HCT116 (cell line): ENCODE measurements around the gene SNTB2. TPM values are rescaled to one million over a fixed set of nuclear protein-coding genes. Genes with fewer than 3 reads are reported as not detected.

Experiments
- ATAC-seq: fragments of 200-7000 bp; cut with Tn5 transposase; 2 replicates; pipeline ENCODE4 v1.9.1; 2020; ENCODE audit warnings: mild to moderate bottlenecking, moderate library complexity
- BruUV-seq: library from RNA; stranded (reverse); fragments of 400-500 nt; replicated peaks from 2 replicates; lab custom pipeline; 2021; lab: Mats Ljungman, UMichigan
- CTCF ChIA-PET: fragments of 300-600 bp; sonication (Branson Sonifier 250); formaldehyde crosslinking; loops from one replicate; lab custom pipeline; 2021; ENCODE audit warnings: antibody characterized with exemption; lab: Charles Lee
- POLR2A ChIA-PET: fragments of 300-600, 350-600 bp; sonication (Branson Sonifier 250); formaldehyde crosslinking; loops from one replicate; lab custom pipeline; 2021; ENCODE audit warnings: antibody characterized with exemption; lab: Charles Lee
- RAD21 ChIA-PET, 2 experiments: fragments of 300-600 bp; sonication (Branson Sonifier 250); formaldehyde crosslinking; loops; one replicate each; lab custom pipeline; 2023; ENCODE audit warnings: low total read pairs in 2 of 2; ENCODE audit not compliant: uncharacterized antibody in 2 of 2, unreplicated experiment in 2 of 2, low non-redundant PET in 1 of 2; lab: Charles Lee
- DNase-seq: peaks from one replicate; pipeline ENCODE4 v3.0.0-alpha.2; 2010; ENCODE audit warnings: low read depth, low spot score
- H2AFZ ChIP-seq: fragments of 200-600 bp; shearing (Covaris generic), sonication (generic); 2 replicates; pipeline ENCODE4 v1.6.1; 2017; ENCODE audit warnings: low read depth, mixed run types, mixed read lengths, antibody characterized with exemption, low read length; ENCODE audit not compliant: poor library complexity, severe bottlenecking
- H3K27ac ChIP-seq: 2 replicates; pipeline ENCODE4 v1.5.1; 2012; ENCODE audit warnings: low read depth, low read length
- H3K27me3 ChIP-seq: fragments of 200-600 bp; sonication (generic); 2 replicates; pipeline ENCODE4 v1.6.1; 2016; ENCODE audit warnings: mixed run types, low read length, mixed read lengths; ENCODE audit not compliant: insufficient read depth
- H3K36me3 ChIP-seq, 2 experiments: fragments of 200-500 bp in 1 of 2; fragments of 200-600 bp in 1 of 2; sonication (Bioruptor generic) in 1 of 2; sonication (generic) in 1 of 2; 2 replicates each; pipeline versions ENCODE4 v1.5.1 to v1.6.1; 2014 to 2016; ENCODE audit warnings: low read length in 2 of 2, inconsistent platforms in 1 of 2, mixed read lengths in 1 of 2, mixed run types in 1 of 2; ENCODE audit not compliant: insufficient read depth in 2 of 2, control insufficient read depth in 1 of 2
- H3K4me1 ChIP-seq, 2 experiments: fragments of 200-600 bp in 1 of 2; sonication (generic) in 1 of 2; 2 replicates each; pipeline versions ENCODE4 v1.5.1 to v1.6.1; 2012 to 2017; ENCODE audit warnings: low read length in 2 of 2, inconsistent platforms in 1 of 2, mild to moderate bottlenecking in 1 of 2, mixed read lengths in 1 of 2, mixed run types in 1 of 2, moderate library complexity in 1 of 2; ENCODE audit not compliant: insufficient read depth in 2 of 2, control insufficient read depth in 1 of 2
- H3K4me2 ChIP-seq: fragments of 200-600 bp; sonication (generic); 2 replicates; pipeline ENCODE4 v1.6.1; 2017; ENCODE audit warnings: mixed run types, low read length, mixed read lengths
- H3K4me3 ChIP-seq, 2 experiments: fragments of 200-600 bp in 1 of 2; sonication (generic) in 1 of 2; replicated peaks in 1 of 2; 2 replicates each; pipeline ENCODE4 v1.5.1; 2011 to 2016; ENCODE audit warnings: low read length in 2 of 2, control low read depth in 1 of 2, low read depth in 1 of 2, mild to moderate bottlenecking in 1 of 2, mixed read lengths in 1 of 2, mixed run types in 1 of 2
- H3K79me2 ChIP-seq: fragments of 200-600 bp; sonication (generic); 2 replicates; pipeline ENCODE4 v1.6.1; 2017; ENCODE audit warnings: mild to moderate bottlenecking, mixed run types, low read length, moderate library complexity, mixed read lengths; ENCODE audit not compliant: insufficient read depth
- H3K9ac ChIP-seq: fragments of 200-600 bp; sonication (generic); 2 replicates; pipeline ENCODE4 v1.6.1; 2016; ENCODE audit warnings: low read length, mixed read lengths
- H3K9me2 ChIP-seq: fragments of 200-600 bp; sonication (generic), shearing (Covaris generic); 2 replicates; pipeline ENCODE4 v1.6.1; 2017; ENCODE audit warnings: mixed run types, mild to moderate bottlenecking, moderate library complexity; ENCODE audit not compliant: insufficient read depth
- H3K9me3 ChIP-seq, 2 experiments: fragments of 200-500 bp in 1 of 2; fragments of 200-600 bp in 1 of 2; sonication (Bioruptor generic) in 1 of 2; sonication (generic) in 1 of 2; 2 replicates each; pipeline ENCODE4 v1.6.1; 2014 to 2017; ENCODE audit warnings: low read length in 2 of 2, mixed read lengths in 2 of 2, inconsistent platforms in 1 of 2, low read depth in 1 of 2, mild to moderate bottlenecking in 1 of 2, mixed run types in 1 of 2, moderate library complexity in 1 of 2; ENCODE audit not compliant: control insufficient read depth in 1 of 2, insufficient read depth in 1 of 2
- H4K20me1 ChIP-seq: fragments of 200-600 bp; sonication (generic), shearing (Covaris generic); 2 replicates; pipeline ENCODE4 v1.6.1; 2017; ENCODE audit warnings: mixed run types, mild to moderate bottlenecking, moderate library complexity; ENCODE audit not compliant: insufficient read depth
- CBX3 ChIP-seq: IDR thresholded peaks from 2 replicates; pipeline ENCODE4 v1.6.1; 2012; ENCODE audit warnings: low read depth
- CEBPB ChIP-seq: IDR thresholded peaks from 2 replicates; pipeline ENCODE4 v1.6.1; 2012; ENCODE audit warnings: low read depth
- CTCF ChIP-seq, 3 experiments: fragments of 200-600 bp in 1 of 3; sonication (generic) in 1 of 3; IDR thresholded peaks in 2 of 3; conservative IDR thresholded peaks in 1 of 3; 2 replicates each; pipeline ENCODE4 v1.5.1; 2012 to 2017; ENCODE audit warnings: low read depth in 2 of 3, low read length in 2 of 3, antibody characterized with exemption in 1 of 3, borderline replicate concordance in 1 of 3, control low read depth in 1 of 3, mild to moderate bottlenecking in 1 of 3, mixed read lengths in 1 of 3, mixed run types in 1 of 3, moderate library complexity in 1 of 3; ENCODE audit not compliant: insufficient read depth in 1 of 3
- ELF1 ChIP-seq: IDR thresholded peaks from 2 replicates; pipeline ENCODE4 v1.6.1; 2012; ENCODE audit warnings: low read depth, borderline replicate concordance
- EZH2 ChIP-seq: fragments of 200-600 bp; sonication (generic); IDR thresholded peaks from 2 replicates; pipeline ENCODE4 v1.6.1; 2017; ENCODE audit warnings: antibody characterized with exemption, mixed run types
- FOSL1 ChIP-seq: IDR thresholded peaks from 2 replicates; pipeline ENCODE4 v1.6.1; 2012; ENCODE audit warnings: low read depth
- JUND ChIP-seq: IDR thresholded peaks from 2 replicates; pipeline ENCODE4 v1.6.1; 2012
- MAX ChIP-seq: IDR thresholded peaks from 2 replicates; pipeline ENCODE4 v1.6.1; 2012
- POLR2A ChIP-seq: IDR thresholded peaks from 2 replicates; pipeline ENCODE4 v1.7.0; 2011; ENCODE audit warnings: borderline replicate concordance; ENCODE audit not compliant: insufficient read depth, insufficient read length; ENCODE audit errors: extremely low read depth
- POLR2AphosphoS5 ChIP-seq: IDR thresholded peaks from 2 replicates; pipeline ENCODE4 v1.6.1; 2011; ENCODE audit warnings: mild to moderate bottlenecking, low read depth, low read length, moderate library complexity
- RAD21 ChIP-seq: IDR thresholded peaks from 2 replicates; pipeline ENCODE4 v1.6.1; 2012; ENCODE audit warnings: low read depth, mild to moderate bottlenecking
- SRF ChIP-seq: IDR thresholded peaks from 2 replicates; pipeline ENCODE4 v1.6.1; 2012; ENCODE audit warnings: low read depth
- ZBTB33 ChIP-seq: IDR thresholded peaks from 2 replicates; pipeline ENCODE4 v1.6.1; 2011; ENCODE audit warnings: mild to moderate bottlenecking, low read length, moderate library complexity; ENCODE audit not compliant: insufficient replicate concordance; ENCODE audit errors: extremely low read depth
- intact Hi-C: fragments of 100-400 bp; cut with micrococcal nuclease; formaldehyde crosslinking; loops from 2 replicates; pipeline ENCODE4 v1.10.0; 2022
- total RNA-seq: library from RNA; stranded (reverse); gene quantifications from one replicate; pipeline ENCODE4 v1.2.1, GENCODE V29; 2021; ENCODE audit not compliant: unreplicated experiment

The SNTB2 gene
- total RNA-seq, 1 experiment from 2014 or later = 38.1 TPM

GRCh38 chr16:69225121-69225520 lies 38.2 kb downstream of the SNTB2 start:
- ChIA-PET POLR2A (no interaction called here), CTCF (no interaction called here), RAD21 (no interaction called here)
- peaks cover 22 to 24% of the 10 kb centered on the region in 2 experiments for H3K4me1 ChIP-seq
- no TSS peak for BruUV-seq
- intact Hi-C loops = no loop called here
- TF ChIP-seq ELF1 = no peak
- TF ChIP-seq CTCF (IDR thresholded peaks at IDR 0.05 in 2 of 3, conservative IDR thresholded peaks at IDR 0.05 in 1 of 3; ENCODE audit: borderline replicate concordance in 1 of 3, insufficient read depth in 1 of 3, low read depth in 2 of 3, low read length in 2 of 3) = no peak
- no peak for TF ChIP-seq POLR2A
- TF ChIP-seq EZH2 = no peak
- no peak for TF ChIP-seq SRF
- TF ChIP-seq CEBPB = no peak
- TF ChIP-seq FOSL1 = no peak
- no peak for TF ChIP-seq RAD21
- no peak for TF ChIP-seq JUND
- TF ChIP-seq POLR2AphosphoS5 = no peak
- TF ChIP-seq MAX = no peak
- TF ChIP-seq CBX3 = no peak
- no peak for TF ChIP-seq ZBTB33
- no peak overlapping the region for H2AFZ ChIP-seq
- H3K4me2 ChIP-seq = no peak overlapping the region
- no peak for DNase-seq
- peaks cover 26% of the 10 kb centered on the region for H3K79me2 ChIP-seq
- no peaks in the 10 kb centered on the region for H3K27me3 ChIP-seq
- no peak overlapping the region for H3K4me3 ChIP-seq
- no peaks in the 10 kb centered on the region for H3K9me2 ChIP-seq
- no peaks in the 10 kb centered on the region for H3K9me3 ChIP-seq
- H3K9ac ChIP-seq = no peak overlapping the region
- no peaks in the 10 kb centered on the region for H3K36me3 ChIP-seq
- no peaks in the 10 kb centered on the region; the same call in 1 of the 2 replicates for H4K20me1 ChIP-seq
- H3K27ac ChIP-seq = no peak overlapping the region
- no peak for ATAC-seq
